Panc1 (cell line): ENCODE results near the gene GRIP1. TPM values are rescaled to one million over a fixed set of nuclear protein-coding genes. Genes with fewer than 3 reads are reported as not detected.

Experiments used
- ATAC-seq: fragments of 200-7000 bp; cut with Tn5 transposase; 2 replicates; pipeline ENCODE4 v1.9.1; 2020; ENCODE audit warnings: mild to moderate bottlenecking, moderate library complexity
- BruUV-seq: library from RNA; stranded (reverse); fragments of 400-500 nt; replicated peaks from 2 replicates; lab custom pipeline; 2021; lab: Mats Ljungman, UMichigan
- CTCF ChIA-PET: fragments of 300-600 bp; sonication (Branson Sonifier 250); formaldehyde crosslinking; loops from one replicate; lab custom pipeline; 2022; ENCODE audit warnings: antibody characterized with exemption; lab: Charles Lee
- POLR2A ChIA-PET: fragments of 300-600 bp; sonication (Branson Sonifier 250); formaldehyde crosslinking; loops from one replicate; lab custom pipeline; 2022; ENCODE audit warnings: antibody characterized with exemption; lab: Charles Lee
- DNase-seq: peaks from one replicate; pipeline ENCODE4 v3.0.0-alpha.2; 2010; ENCODE audit warnings: low read depth, low spot score
- H3K27ac ChIP-seq: 2 replicates; pipeline ENCODE4 v1.5.1; 2011; ENCODE audit warnings: mild to moderate bottlenecking, low read length, inconsistent platforms
- H3K27me3 ChIP-seq: fragments of 200-500 bp; sonication (Bioruptor generic); 2 replicates; pipeline ENCODE4 v1.6.0; 2014; ENCODE audit warnings: low read length, inconsistent platforms; ENCODE audit not compliant: control insufficient read depth, insufficient read depth
- H3K36me3 ChIP-seq: fragments of 200-500 bp; sonication (Bioruptor generic); 2 replicates; pipeline ENCODE4 v1.5.1; 2014; ENCODE audit warnings: inconsistent platforms, mild to moderate bottlenecking, low read length, moderate library complexity; ENCODE audit not compliant: control insufficient read depth, insufficient read depth
- H3K4me1 ChIP-seq: 2 replicates; pipeline ENCODE4 v1.5.1; 2011; ENCODE audit warnings: inconsistent platforms, mild to moderate bottlenecking, low read length, moderate library complexity; ENCODE audit not compliant: control insufficient read depth, insufficient read depth
- H3K4me3 ChIP-seq, 2 experiments: 2 replicates each; pipeline ENCODE4 v1.5.1; 2011 to 2012; ENCODE audit warnings: low read depth in 2 of 2, low read length in 2 of 2, mild to moderate bottlenecking in 2 of 2, inconsistent platforms in 1 of 2, moderate library complexity in 1 of 2
- H3K9me3 ChIP-seq: fragments of 200-500 bp; sonication (Bioruptor generic); 2 replicates; pipeline ENCODE4 v1.5.1; 2014; ENCODE audit warnings: low read depth, mild to moderate bottlenecking, inconsistent platforms, low read length, moderate library complexity; ENCODE audit not compliant: control insufficient read depth, insufficient read depth
- CTCF ChIP-seq: fragments of 450-650 bp; IDR thresholded peaks from 2 replicates; pipeline ENCODE4 v1.5.1; 2017; ENCODE audit warnings: mild to moderate bottlenecking
- POLR2AphosphoS5 ChIP-seq: IDR thresholded peaks from 2 replicates; pipeline ENCODE4 v1.6.1; 2012; ENCODE audit warnings: mild to moderate bottlenecking, low read depth, low read length, moderate library complexity
- TCF7L2 ChIP-seq: IDR thresholded peaks from 2 replicates; pipeline ENCODE4 v1.6.1; 2011; ENCODE audit warnings: mild to moderate bottlenecking, low read depth, low read length, inconsistent platforms
- in situ Hi-C: cut with HindIII; loops from 2 replicates; pipeline ENCODE4 v1.10.0; 2016; ENCODE audit warnings: low sequenced_read_pairs, low pct_unique_long_range_greater_than_20kb
- intact Hi-C: fragments of 100-400 bp; cut with micrococcal nuclease; formaldehyde crosslinking; loops from one replicate; pipeline ENCODE4 v1.10.0; 2022; ENCODE audit not compliant: unreplicated experiment
- total RNA-seq: library from RNA; stranded (reverse); gene quantifications from one replicate; pipeline ENCODE4 v1.2.1, GENCODE V29; 2021; ENCODE audit not compliant: unreplicated experiment
- TF ChIP-seq, protein P1 (sequence below), 2 experiments: IDR thresholded peaks; 2 replicates each; pipeline ENCODE4 v1.6.1; 2011 to 2012; ENCODE audit warnings: low read depth in 2 of 2, control low read depth in 1 of 2, low read length in 1 of 2, mild to moderate bottlenecking in 1 of 2, moderate library complexity in 1 of 2; ENCODE audit not compliant: insufficient read depth in 1 of 2

The GRIP1 gene
- total RNA-seq, 1 experiment from 2014 or later: 9.2 TPM

- no peak for DNase-seq
- no TSS peak for BruUV-seq
- in situ Hi-C loops: no loop called here
- Histone ChIP-seq H3K4me1 (no peaks in the 10 kb centered on the region), H3K36me3 (no peaks in the 10 kb centered on the region), H3K27ac (no peak overlapping the region), H3K4me3 (no peak overlapping the region), H3K9me3 (no peaks in the 10 kb centered on the region), H3K27me3 (no peaks in the 10 kb centered on the region; the same call in 1 of the 2 replicates)
- ATAC-seq: no peak
- TF ChIP-seq TCF7L2 (no peak), CTCF (no peak)
- TF ChIP-seq, protein P1, sequence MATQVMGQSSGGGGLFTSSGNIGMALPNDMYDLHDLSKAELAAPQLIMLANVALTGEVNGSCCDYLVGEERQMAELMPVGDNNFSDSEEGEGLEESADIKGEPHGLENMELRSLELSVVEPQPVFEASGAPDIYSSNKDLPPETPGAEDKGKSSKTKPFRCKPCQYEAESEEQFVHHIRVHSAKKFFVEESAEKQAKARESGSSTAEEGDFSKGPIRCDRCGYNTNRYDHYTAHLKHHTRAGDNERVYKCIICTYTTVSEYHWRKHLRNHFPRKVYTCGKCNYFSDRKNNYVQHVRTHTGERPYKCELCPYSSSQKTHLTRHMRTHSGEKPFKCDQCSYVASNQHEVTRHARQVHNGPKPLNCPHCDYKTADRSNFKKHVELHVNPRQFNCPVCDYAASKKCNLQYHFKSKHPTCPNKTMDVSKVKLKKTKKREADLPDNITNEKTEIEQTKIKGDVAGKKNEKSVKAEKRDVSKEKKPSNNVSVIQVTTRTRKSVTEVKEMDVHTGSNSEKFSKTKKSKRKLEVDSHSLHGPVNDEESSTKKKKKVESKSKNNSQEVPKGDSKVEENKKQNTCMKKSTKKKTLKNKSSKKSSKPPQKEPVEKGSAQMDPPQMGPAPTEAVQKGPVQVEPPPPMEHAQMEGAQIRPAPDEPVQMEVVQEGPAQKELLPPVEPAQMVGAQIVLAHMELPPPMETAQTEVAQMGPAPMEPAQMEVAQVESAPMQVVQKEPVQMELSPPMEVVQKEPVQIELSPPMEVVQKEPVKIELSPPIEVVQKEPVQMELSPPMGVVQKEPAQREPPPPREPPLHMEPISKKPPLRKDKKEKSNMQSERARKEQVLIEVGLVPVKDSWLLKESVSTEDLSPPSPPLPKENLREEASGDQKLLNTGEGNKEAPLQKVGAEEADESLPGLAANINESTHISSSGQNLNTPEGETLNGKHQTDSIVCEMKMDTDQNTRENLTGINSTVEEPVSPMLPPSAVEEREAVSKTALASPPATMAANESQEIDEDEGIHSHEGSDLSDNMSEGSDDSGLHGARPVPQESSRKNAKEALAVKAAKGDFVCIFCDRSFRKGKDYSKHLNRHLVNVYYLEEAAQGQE (IDR thresholded peaks at IDR 0.05; ENCODE audit: insufficient read depth in 1 of 2, low read depth in 2 of 2, low read length in 1 of 2): no peak
- CTCF ChIA-PET: no interaction called here
- POLR2A ChIA-PET: no interaction called here
- intact Hi-C loops: no loop called here
Measured at GRCh38 chr12:66418908-66419307, 260.0 kb downstream of the GRIP1 start.

DNA sequence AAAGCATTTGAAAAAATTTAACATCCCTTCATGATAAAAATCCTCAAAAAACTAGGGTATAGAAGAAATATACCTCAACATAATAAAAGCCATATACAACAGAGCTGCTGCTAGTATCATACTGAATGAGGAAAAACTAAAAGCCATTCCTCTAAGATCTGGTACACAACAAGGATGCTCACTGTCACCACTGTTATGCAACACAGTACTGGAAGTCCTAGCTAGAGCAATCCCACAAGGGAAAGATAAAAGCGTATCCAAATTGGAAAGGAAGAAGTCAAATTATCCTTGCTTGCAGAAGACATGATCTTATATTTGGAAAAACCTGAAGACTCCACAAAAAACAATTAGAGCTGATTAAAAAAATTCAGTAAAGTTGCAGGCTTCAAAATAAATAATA, 261.7 kb downstream of the GRIP1 start:
- no peak for DNase-seq
- ATAC-seq: no peak
- TF ChIP-seq POLR2AphosphoS5 (no peak), TCF7L2 (no peak)
- TF ChIP-seq, protein P1 (IDR thresholded peaks at IDR 0.05; ENCODE audit: insufficient read depth in 1 of 2, low read depth in 2 of 2, low read length in 1 of 2): no peak
- Histone ChIP-seq H3K4me3 (no peak overlapping the region), H3K4me1 (no peaks in the 10 kb centered on the region), H3K36me3 (no peaks in the 10 kb centered on the region), H3K27me3 (no peaks in the 10 kb centered on the region), H3K9me3 (no peaks in the 10 kb centered on the region), H3K27ac (no peak overlapping the region)
- no TSS peak for BruUV-seq
- intact Hi-C loops (no loop called here), in situ Hi-C loops (no loop called here)
- ChIA-PET CTCF (no interaction called here), POLR2A (no interaction called here)
